NCI-H226 (cell line): ENCODE results near the gene CTXND1.

Source experiments
- DNase-seq: peaks from one replicate; pipeline ENCODE4 v3.0.0-alpha.2; 2015

The CTXND1 gene

DNA sequence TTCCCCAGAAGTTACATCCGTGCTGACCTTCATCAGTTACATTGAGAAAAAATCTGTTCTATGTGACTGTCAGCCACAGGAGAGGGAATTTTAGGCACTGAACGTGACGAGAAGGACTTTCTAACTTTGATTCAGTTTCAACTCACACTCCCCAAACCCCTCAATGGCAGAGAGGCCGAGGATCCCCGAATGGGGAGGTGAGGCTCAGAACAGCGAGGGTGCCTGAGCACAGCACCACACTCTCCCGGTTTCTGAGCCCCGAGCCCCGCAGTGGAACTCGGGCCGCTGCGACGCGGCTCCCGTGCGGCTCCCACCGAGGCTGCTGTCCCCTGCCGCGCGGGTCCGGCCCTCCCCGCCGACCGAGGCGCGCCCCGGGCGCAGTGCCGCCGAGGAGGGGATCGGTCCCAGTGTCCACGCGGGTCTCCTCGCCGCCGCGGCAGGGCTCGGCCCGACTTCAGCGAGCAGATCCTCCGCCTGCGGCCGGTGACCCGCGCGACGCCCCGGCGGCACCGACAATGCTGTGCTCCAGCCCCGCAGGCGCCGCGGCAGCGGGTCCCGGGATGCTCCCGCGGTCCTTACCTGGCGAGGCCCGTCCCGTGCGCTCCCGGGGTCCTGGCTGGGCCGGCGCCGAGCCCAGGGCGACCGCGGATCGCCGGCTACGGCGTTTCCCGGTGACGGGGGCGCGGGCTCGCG is 439 bp downstream of the CTXND1 start:
- DNase-seq, result no peak

DNA sequence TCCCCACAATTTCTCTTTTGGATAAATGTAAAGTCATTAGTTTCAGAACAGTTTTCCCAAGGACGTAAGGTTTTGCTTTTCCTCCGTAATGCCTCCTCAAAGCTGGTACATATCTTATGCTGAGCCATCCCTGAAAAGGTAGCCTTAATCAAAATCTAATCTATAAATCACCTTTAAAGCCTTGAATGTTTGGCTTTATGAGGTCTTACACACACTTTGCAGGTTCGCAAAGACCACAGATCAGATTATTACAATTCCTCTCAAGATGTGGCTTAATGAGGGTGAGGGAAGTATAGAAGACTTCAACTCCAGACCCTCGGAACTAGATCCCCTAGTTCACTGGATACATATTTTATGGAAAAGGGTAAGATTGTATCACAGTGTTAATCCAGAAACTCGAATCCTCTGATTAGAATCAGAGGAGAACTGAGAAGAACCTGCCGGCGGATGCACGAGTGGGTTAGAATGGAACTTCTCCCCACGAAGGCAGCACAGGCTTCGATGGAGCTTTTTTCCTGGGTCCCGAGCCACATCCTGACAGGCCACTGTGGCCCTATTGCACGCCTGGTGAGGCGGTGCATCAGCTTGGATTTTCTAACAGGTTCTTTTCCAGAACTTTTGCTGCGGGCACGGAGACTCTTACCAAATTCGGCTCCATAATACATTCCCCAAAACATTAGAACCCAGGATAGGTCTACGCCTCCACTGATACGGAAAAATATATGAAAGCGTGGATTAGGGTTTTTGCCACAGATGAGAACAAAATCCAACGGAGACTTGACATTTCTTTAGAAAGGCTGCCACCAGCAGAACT is 1.2 kb downstream of the CTXND1 start:
- no peak for DNase-seq

DNA sequence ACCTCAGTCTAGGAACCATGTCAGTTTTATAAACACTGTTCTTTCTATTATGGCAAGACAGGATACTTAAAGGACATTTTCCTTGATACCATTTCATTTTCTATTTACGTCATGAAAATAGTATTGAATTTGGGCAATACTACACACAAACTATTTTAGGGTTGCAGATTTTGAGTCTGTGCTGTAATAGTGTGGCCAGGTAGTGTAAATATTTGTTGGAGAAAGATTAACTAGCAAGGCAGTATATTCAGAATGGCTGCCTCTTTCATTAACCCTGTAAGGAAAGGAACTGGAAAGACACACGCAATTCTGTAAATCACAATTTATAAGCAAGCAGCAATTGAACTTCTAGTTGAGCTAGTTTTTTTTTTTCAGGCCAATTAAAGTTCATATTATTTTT is 2.0 kb downstream of the CTXND1 start:
- no peak for DNase-seq

DNA sequence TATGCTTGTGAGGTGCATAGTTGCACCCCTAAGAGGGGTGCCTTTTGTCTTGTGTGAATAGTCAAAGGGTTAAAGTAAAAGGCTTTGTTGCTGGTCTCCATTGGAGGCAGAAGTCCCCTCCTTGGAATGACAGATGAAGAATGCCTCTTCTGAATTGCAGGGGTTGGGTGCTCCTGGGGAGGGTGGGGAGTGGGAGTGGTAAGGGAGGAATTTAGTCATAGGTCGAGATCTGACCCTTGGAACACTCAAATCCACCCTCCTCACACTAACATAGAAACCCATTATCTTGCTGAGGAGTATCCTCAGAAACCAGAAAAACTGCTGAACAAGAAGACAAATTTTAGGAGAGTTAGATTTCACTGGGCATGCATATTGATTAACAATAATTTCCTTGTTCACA is 4.7 kb downstream of the CTXND1 start:
- DNase-seq, result no peak

DNA sequence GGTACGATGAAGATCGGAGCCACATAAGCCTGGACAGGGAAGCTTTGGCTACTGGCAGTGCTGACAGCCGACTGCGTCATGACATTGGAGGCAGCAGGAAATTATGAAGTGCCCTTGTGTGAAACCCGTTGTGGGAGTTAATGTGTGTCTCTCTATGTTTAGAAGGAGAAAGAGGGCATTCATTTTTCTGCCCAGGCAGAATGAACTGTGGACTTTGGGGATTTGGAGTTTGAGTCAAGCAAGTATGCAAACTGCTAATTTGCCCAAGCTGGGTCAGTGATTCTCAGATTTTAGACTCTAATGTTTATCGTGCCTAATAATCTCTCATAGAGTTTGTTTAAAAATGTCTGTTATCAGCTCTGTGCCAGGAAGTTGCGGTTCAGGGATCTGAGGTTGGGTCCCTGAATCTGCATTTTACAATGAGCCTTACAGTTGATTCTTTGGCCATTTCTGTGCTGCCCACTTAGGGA is 5.6 kb downstream of the CTXND1 start:
- DNase-seq, result no peak

DNA sequence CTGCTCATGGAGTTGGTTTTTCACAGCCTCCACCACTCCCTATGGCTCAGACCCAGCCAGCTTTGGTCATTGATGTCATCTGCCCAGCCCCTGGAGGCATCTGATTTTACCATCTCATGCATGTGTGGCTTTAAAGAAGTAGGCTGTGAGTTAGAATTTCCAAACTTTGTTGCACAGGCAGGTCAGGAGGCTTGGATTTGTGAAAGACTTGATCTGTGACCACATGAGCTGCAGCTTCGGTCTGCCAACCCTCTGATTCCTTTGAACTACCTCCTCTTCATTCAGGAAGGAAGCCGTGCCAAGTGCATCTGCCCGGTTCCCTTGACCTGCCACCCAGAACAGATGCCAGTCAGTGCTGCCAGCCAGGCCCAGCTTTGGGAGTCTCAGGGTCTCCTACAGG is 9.2 kb downstream of the CTXND1 start:
- no peak for DNase-seq

DNA sequence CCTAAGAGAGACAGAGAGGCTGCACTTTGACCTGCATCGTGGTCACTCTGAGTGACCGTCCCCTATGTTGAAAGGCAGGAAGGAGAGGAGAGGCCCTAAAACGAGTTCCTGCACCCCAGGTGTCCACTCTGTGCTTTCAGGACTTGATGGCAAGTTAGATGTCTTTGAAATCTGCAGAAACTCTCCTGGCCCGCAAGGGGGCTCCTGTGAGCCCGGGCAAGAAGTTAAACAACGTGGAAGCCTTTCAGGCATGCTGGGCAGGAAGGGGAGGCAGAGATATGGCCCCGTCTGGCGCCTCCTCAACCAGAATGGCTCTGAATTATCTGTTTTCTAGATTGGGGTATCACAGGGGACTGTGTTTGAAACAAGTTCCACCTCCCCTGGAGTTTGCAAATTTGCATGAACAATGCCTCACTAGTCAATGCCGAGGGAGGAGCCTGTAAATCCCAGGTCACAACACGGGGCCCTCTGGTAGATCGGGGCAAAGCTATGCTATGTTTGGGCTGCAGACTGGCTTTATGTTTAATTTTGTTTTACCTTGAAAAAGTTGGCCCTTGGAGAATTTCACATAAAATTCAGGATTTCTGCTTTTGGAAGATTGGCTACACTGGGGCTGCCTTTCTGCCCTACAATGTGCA is 9.8 kb downstream of the CTXND1 start:
- DNase-seq, result peak; percentile 43

DNA sequence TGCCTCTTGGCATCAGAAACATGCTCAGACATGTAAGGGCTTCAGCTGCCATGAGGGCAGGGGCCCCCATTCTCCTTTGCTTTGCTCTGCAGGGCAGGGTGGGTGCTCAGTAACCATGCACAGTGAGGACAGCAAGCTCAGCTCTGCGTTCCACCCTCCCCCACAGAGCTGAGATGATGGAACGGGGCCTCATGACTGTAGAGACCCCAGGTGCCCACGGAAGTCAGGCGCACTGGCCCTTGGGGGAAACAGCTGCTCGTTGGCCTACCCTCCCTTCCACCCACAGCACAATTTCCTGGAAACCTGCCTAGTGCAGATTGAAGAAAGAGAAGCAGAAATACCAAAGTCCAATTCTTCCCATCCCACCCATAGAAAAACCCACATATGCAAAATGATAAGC is 10.5 kb downstream of the CTXND1 start:
- no peak for DNase-seq

DNA sequence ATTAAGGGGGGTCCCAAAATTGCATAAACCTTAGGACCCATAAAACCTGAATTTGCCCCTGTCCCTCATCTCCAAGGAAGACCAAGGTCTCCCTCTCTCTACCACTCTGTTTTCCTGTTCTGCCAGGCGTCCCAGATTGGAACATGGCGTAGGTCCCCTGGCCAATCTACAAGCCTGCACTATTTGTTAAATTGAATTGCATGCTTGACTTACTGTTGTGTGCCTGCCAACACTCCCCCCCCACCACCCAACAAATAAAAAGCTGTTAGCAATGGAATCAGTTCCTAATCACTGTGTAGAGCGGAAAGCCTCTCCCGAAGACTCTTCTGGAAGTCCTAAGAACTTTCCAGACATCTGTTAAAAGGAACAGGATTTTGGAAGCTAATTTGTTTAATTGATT is 11.7 kb downstream of the CTXND1 start:
- no peak for DNase-seq

DNA sequence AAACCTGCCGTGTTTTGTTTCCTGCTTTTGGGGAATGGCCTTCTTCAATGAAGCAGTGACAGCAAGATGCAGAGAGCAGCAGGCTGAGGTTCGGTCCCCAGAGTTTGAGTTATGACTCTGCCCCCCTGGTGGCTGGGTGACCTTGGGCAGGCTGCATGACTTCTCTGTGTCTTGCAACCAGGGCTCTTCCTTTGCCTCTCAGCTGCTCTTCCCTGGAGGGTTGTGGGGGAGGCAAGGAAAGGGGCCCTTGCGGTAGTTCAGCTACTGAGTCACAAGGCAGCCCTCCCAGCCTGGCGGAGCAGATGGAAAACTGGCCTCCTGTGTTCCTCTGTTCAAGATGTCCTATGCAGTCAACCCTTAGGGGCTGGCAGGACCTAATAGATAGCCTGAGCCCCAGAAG is 17.1 kb downstream of the CTXND1 start:
- no peak for DNase-seq

DNA sequence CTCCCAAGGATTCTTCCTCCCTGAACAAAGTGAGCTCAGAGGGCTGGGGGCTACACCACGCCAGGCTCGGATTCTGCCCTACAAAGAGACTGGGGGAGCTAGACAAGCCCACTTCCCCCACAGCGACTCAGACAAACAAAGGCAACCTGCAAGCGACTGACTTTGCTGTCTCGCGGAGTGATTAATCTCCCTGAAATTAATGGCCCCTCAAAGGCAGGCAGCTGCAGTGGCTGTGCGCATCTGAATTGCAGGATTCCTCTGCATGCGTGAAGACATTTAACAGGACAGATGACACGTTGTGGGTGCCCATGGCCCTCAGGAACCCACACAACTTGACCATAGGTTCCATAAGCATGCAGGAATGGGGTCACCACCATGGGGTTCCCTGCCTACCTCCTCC is 18.4 kb downstream of the CTXND1 start:
- no peak for DNase-seq

DNA sequence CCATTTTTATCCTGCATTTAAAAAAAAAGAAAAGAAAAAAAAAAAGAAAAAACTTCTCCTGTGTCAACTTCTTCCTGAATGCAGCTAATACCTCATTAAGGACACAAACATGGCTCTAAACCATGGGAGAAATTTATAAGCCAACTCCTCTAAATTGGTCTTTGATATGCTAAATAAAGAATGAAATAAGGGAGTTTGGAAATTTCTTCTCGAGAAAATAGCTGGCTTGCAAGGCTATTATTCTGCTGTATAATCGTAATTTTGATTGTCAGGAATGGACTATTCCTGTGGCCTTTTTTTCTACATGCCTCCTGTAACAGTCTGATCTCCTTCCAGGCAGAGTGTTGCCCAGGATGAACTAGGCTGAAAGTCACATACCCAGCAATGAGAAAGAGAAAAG is 20.6 kb downstream of the CTXND1 start:
- no peak for DNase-seq

DNA sequence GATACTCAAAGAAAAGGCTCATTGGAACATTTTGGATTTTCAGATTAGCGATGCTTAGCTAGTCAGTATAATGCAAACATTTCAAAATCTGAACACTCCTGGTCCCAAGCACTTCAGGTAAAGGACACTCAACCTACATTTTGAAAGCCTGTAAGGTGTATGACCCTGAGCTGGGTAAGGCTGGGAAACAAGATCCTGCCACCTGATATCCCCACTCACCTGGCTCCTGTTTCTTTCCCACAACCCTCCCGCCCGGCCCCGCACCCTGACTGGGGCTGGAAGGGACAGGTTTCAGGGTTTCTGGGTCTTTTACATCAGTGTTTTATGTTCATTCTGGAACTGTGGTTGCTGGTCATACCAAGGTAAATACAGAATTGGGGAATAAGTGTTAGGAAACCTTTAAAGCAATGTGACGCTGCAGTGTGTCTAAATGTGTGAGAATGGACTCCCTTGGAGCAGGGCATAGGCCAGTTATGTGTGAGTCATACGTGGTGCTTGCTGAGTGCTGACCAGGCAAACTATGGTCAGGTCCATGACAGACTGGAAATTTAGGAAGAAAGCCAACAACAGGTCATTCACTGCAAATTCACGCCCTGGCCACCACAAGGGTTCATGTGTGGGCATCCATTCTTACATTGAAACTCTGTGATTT is 22.9 kb downstream of the CTXND1 start:
- DNase-seq, result peak; percentile 64

DNA sequence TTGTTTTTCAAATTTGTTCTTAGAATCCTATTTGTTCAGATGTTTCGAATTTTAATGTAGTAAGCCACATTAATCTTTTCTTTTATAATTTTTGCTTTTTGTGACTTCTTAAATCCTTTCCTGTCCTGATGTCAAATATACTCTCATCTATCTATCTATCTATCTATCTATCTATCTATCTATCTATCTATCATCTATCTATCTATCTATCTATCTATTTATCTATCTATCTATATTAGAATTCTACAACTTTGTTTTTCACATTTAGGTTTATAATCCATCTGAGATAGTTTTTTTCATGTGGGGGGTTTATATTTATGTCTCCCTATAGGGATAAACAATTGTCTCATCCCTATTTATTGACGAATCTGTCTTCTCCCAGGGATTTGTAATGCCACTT is 32.1 kb downstream of the CTXND1 start:
- no peak for DNase-seq

DNA sequence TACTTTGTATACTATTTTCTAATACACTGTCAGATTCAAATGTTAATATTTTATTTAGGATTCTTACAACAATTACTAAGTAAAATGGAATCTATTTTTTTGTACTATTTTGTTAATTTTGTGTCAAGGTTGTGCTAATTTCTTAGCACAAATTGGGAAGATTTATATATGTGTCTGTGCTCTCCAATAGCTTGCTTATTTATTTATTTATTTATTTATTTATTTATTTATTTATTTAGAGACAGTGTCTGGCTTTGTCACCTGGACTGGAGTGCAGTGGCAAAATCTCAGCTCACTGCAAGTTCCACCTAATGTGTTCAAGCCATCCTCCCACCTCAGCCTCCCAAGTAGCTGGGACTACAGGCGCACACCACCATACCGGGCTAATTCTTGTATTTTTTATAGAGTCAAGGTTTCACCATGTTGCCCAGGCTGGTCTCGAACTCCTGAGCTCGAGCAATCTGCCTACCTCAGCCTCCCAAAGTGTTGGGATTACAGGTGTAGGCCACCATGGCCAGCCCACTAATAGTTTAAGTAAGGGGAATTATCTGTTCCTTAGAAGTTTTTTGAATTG is 34.6 kb downstream of the CTXND1 start:
- no peak for DNase-seq

DNA sequence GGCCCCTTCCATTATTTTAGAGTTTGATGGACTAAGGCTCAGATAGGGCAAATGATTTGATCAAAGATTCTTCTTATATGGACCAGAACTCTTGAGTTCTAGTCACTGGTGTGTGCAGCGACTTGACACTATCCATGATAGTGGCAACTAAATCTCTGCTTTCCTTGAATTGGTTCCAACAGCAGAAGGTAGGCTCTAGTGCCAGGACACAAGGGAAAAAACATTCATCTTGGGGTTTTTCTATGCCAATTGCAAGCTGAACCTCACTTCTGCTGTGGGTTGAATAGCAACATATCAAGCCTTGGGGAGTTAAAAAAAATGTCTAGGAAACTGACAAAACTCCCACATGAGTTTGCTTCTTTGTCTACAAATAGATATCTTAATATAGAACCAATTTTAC is 35.1 kb downstream of the CTXND1 start:
- no peak for DNase-seq

DNA sequence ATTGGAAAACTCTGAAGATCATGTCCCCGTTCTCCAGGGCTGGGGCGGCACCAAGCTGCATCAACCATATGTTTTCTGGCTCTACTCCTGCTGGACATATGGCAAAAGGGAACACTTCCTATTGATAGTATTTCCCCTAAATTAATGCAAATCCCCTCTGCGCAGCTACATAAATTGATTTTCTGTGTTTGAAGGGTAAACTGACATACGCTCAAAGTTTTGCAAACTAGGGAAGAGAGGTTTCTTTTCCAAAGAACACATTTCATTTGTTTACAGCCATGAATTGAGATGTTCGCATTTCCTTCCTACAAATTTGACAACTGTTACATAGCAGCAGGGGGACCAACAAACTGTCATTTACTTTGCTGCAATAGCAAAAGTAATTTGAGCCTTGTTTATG is 35.9 kb downstream of the CTXND1 start:
- DNase-seq, result no peak

DNA sequence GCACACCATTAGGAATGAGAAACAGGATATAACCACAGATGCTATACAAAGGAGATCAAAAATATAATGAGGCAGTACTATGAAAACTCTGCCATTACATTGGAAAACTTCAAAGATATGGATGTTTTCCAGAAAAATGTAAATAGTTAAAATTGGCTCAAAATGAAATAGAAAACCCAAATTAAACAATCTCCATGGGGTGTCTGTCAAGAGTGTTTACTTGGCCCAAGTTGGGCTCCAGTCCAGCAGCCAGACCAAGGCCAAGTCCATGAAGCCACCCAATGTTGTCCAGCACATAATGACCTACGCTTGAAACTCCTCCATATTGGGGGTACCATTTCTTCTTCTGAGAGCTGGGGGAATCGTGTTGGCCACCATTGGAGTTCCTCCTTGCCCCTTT is 37.1 kb downstream of the CTXND1 start:
- no peak for DNase-seq

DNA sequence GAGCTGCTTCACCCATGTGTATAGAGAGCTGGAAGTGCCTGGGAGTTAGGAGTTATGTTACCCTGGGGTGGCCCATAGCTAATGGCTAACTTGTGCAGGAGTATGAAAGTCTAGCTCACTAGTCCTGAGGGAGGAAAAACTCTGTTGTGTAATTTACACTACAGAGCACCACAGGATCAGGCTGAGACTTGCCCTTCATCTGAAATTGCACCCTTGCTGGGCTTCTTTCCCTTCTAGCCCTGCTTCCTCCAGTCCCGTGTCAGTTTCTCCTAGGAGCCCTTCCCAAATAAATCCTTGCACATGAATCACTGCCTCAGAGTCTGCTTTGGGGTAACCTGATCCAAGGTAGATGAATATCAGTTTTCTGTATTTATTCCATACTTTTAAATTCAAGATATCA is 40.0 kb downstream of the CTXND1 start:
- no peak for DNase-seq

DNA sequence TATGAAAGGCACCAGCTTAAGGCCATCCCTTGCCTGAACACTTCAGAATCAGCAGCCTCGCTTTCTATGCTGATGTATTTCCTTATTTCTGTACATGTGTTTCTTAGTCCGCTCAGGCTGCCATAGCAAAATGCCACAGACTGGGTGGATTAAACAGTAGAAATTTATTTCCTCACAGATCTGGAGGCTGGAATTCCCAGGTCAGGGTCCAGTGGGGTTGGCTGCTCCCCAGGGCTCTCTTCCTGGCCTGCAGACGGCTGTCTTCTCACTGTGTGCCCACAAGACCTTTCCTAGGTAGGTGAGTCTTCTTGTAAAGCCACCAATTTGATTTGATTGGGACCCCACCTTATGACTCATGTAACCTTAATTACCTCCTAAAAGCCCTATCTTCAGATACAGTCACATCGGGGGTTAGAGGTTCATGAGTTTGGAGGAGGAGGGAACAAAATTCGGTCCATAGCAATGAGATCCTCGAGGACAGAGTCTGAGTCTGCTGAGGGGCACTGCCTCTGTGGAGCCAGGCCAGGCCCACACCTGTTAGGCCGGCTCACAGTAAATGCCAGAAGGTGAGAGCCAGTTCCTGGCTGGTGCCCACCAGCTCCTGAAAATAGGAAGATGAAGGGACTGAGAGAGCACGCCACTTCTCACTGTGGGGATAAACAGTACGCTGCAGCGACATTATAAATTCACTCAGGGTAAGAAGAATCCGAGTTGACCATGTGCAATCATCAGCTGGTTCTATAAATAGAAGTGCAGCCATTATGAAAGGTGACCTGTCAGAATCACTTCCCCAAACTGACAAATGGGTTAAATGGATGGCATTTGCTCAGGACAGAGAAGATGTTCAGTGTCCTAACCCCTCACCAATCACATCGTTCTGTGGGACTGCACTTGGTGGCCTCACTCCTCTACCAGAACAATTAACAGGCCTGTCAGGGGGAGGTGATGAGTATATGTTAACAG is 41.1 kb downstream of the CTXND1 start:
- DNase-seq, result no peak

DNA sequence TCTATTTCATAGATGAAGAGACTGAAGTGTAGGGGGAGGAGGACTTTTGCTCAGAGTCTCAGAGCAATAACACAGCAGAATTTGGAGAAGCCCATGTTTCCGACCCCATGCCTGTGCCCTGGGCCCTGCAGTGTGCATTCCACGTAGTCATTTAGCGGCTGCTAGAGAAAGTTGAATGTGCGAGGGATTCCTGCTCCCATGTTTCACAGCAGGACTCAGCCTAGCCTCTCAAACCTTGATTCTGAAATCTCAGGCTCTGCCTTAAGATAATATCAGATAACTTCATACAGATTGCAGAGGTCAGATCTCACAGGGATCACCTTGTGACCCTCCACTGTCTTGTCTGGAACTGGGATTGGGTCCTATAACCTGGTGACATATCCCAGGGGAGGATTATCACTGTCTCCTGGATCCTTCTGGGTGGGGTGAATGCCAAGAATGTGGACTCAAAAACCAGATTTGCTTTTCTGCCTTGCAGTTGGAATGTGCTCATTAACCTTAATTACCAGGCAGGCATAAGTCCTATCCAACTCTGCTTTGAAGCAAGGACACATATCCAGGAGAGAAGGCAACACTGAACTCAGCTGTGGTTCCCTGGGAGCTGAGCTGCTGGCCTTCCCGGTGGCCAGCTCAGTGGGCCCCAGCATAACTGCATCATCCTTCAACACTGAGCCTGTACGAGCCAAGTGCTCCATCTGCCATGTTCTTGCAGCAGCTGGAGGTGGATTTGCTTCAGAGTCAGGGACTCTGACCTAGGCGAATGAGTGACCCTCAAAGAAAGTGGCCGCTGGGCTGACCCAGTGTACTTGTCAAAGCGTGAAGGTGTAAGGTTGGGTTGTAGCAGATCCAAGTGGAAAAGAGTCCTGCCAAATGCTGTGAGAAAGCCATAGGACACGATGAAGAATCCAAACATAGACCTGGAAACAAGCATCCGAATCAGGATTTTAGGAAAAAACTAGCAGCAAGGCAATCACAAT is 43.0 kb downstream of the CTXND1 start:
- DNase-seq, result no peak
